ENCODE data around the gene WFDC1.
"Not testable (repeated sequence)": the region's sequence is repeated elsewhere in the genome, so short reads cannot be mapped to it uniquely, and the experiment has no call there.

WFDC1 gene

GRCh38 chr16:84339766-84340165, 45.1 kb downstream of the WFDC1 start:
- H3K27me3 ChIP-seq (ENCODE audit: insufficient read depth, poor library complexity, severe bottlenecking), result peaks cover 2% of the 10 kb centered on the region

GRCh38 chr16:84340325-84341040, 45.8 kb downstream of the WFDC1 start:
- DNase-seq (ENCODE audit: low read depth in 1 of 2, low spot score in 1 of 2), result peak; percentile 27 to 64
- H3K27ac ChIP-seq (replicated peaks), result no peak overlapping the region

More at GRCh38 chr16:84339766-84340165, 45.1 kb downstream of the WFDC1 start:
- Histone ChIP-seq H3K4me3 (replicated peaks; ENCODE audit: insufficient read depth, low read length) (no peak overlapping the region), H3K27ac (replicated peaks) (no peak overlapping the region)
- no peak for TF ChIP-seq GABPA (IDR thresholded peaks at IDR 0.05; ENCODE audit: low read depth)
- TF ChIP-seq REST (IDR thresholded peaks at IDR 0.05; ENCODE audit: insufficient replicate concordance, low read depth), result no peak
- no peak for TF ChIP-seq SPI1 (IDR thresholded peaks at IDR 0.05; ENCODE audit: borderline replicate concordance, low read depth)
- no peak for TF ChIP-seq CTCF (IDR thresholded peaks at IDR 0.05; ENCODE audit: insufficient read depth, low read length)
- TF ChIP-seq POLR2AphosphoS5 (IDR thresholded peaks at IDR 0.05; ENCODE audit: low read depth), result no peak
- no peak for DNase-seq (ENCODE audit: low read depth in 1 of 2, low spot score in 1 of 2)

GRCh38 chr16:84341528-84342295, 47.0 kb downstream of the WFDC1 start:
- TF ChIP-seq REST (IDR thresholded peaks at IDR 0.05; ENCODE audit: insufficient replicate concordance, low read depth), result no peak
- no peak for TF ChIP-seq CTCF (IDR thresholded peaks at IDR 0.05; ENCODE audit: insufficient read depth, low read length)
- no peak for TF ChIP-seq POLR2AphosphoS5 (IDR thresholded peaks at IDR 0.05; ENCODE audit: low read depth)
- Histone ChIP-seq H3K27ac (replicated peaks) (no peak overlapping the region), H3K4me3 (replicated peaks; ENCODE audit: insufficient read depth, low read length) (no peak overlapping the region), H3K27me3 (ENCODE audit: insufficient read depth, poor library complexity, severe bottlenecking) (peaks cover 2% of the 10 kb centered on the region)
- DNase-seq (ENCODE audit: low read depth in 1 of 2, low spot score in 1 of 2), result no peak

More at GRCh38 chr16:84340325-84341040, 45.8 kb downstream of the WFDC1 start:
- no peak overlapping the region for H3K4me3 ChIP-seq (replicated peaks; ENCODE audit: insufficient read depth, low read length)
- peaks cover 2% of the 10 kb centered on the region for H3K27me3 ChIP-seq (ENCODE audit: insufficient read depth, poor library complexity, severe bottlenecking)
- no peak for TF ChIP-seq POLR2AphosphoS5 (IDR thresholded peaks at IDR 0.05; ENCODE audit: low read depth)
- peak; percentile 44; the same call in 1 of the 2 replicates for TF ChIP-seq SPI1 (IDR thresholded peaks at IDR 0.05; ENCODE audit: borderline replicate concordance, low read depth)
- TF ChIP-seq REST (IDR thresholded peaks at IDR 0.05; ENCODE audit: insufficient replicate concordance, low read depth), result no peak

GRCh38 chr16:84343800-84344199, 49.1 kb downstream of the WFDC1 start:
- H3K4me3 ChIP-seq (replicated peaks; ENCODE audit: insufficient read depth, low read length); DNase-seq (ENCODE audit: low read depth in 1 of 2, low spot score in 1 of 2); H3K27me3 ChIP-seq (ENCODE audit: insufficient read depth, poor library complexity, severe bottlenecking); H3K27ac ChIP-seq (replicated peaks): not testable (repeated sequence)

Measured in HL-60 (cell line).